HuH-7.5 (cell line): Measurements from ENCODE around the gene SLC35A3.
"Not testable (repeated sequence)": the region's sequence is repeated elsewhere in the genome, so short reads cannot be mapped to it uniquely, and the experiment has no call there.

Experiments
- DNase-seq: peaks from one replicate; pipeline ENCODE4 v3.0.0; 2011; ENCODE audit warnings: low spot score

The SLC35A3 gene

GRCh38 chr1:99969729-99970621 is at the start of gene SLC35A3:
SLC35A3 (plus strand) TSS chr1:99969996; CDS start chr1:99993555, 23,559 bp downstream.
- DNase-seq = peak; percentile 60

- DNase-seq = no peak
These were observed 35.0 kb upstream of the SLC35A3 start for GRCh38 chr1:99934801-99935200.

DNA sequence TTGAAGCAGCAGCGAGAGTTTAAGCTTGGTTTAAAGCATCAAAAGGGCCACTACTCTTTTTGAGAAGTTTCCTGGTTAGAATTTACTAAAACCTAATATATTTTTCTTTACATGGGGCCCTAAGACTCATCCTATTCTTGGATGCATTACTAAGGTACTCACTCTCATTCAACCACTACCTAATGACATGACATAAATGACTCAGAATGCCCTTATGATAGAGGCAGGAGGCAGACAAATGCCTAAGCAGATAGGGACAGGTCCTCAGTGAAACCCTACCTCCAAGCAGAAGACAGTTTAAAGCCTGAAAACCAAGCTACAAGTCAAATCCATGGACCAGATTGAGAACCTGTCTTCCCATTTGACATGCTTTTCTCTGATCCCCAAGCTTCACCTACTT is 34.3 kb upstream of the SLC35A3 start:
- DNase-seq = no peak

DNA sequence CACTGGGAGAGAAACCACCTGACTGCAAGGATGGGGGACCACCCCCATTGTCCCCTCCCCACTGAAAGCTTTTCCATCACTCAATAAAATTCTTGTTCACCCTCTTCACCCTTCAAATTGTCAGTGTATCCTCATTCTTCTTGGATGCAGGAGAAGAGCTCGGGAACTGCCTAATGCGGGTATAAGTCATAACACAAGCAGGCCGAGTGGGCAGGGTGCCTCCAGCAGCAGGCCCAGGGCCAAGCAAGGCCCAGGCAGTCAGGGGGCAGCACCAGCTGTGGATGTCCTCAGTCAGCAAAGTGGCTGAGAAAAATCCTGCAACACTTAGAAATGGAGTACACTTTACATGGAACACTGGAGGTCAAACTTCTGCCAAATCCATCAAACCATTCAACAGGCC is 33.7 kb upstream of the SLC35A3 start:
- DNase-seq = no peak

DNA sequence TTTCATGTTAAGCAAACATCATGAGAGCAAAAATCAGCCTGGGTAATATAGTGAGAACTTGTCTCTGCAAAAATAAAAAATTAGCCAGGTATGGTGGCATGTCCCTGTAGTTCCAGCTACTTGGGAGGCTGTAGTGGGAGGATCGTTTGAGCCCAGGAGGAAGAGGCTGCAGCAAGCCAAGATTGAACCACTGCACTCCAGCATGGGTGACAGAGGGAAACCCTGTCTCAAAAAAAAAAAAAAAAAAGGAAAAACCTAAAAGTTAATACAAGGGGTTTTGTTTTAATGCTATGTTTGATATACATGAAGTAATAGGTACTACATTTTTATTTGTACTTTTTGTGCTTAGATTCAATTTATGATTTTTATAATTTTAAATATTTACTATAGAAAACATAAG is 27.1 kb upstream of the SLC35A3 start:
- no peak for DNase-seq

DNA sequence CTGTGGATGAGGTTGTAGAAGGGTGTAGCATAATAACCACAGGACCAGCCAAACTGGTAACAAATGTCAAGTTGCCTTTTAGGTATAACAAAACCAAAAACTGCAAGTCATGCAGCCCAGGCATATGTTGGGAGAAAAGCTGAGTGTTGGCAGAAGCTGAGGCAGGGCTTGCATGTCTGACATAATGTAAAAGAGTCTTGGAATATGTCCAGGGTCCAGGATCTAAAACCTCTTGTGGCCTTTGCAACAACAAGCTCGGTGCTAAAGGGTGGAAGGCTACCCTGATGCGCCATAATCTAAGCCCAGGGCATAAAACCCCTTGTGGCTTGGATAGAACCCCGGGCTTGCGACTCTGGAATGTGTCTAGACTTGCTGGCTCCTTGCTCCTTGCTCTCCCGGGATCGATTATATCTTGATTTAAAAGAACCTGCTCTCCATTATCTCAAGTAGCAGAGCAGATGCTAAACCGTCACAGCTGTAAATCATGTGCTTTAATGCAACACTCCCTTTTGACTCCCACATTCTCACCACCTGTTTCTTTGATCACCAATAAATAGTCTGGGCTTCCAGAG is 26.5 kb upstream of the SLC35A3 start:
- DNase-seq = no peak

GRCh38 chr1:99944192-99944591 is 25.6 kb upstream of the SLC35A3 start:
- no peak for DNase-seq

DNA sequence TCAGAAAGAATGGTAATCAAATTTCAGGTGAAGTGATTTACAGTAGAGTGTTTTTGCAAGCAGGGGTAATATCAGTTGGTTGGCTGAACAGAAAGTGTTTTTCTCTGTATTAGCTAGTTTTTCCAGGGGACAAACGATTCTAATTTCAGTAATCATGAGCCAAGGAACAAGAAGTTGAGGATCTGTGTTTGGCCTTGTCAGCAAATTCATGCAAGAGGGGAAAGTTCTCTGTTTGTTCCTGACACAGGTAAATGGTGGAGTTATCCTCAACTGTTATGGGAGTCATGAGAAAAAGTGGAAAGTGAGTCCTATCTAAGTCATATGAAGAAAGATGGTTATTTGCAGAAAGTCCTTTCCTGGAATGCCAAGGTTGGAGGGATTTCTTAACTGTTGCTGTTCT is 24.6 kb upstream of the SLC35A3 start:
- DNase-seq = no peak

- DNase-seq = no peak
These were observed 19.3 kb upstream of the SLC35A3 start for GRCh38 chr1:99950486-99950885.

- no peak for DNase-seq
These were observed 17.3 kb upstream of the SLC35A3 start for GRCh38 chr1:99952522-99952921.

DNA sequence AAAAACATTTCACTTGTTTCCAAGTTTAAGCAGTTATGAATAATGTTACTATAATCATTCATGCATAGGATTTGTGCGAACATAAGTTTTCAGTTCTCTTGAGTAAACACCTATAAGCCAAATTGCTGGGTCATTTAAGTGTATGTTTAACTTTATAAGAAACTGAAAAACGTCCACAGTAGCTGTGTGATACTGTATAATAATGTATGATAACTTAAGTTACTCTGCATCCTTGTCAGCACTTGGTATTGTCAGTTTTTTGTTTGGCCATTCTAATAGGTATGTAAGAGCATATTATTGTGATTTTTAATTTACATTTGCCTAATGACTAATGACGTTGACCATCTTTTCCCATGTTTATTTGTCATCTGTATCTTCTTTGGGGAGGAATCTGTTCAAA is 14.4 kb upstream of the SLC35A3 start:
- DNase-seq = no peak

DNA sequence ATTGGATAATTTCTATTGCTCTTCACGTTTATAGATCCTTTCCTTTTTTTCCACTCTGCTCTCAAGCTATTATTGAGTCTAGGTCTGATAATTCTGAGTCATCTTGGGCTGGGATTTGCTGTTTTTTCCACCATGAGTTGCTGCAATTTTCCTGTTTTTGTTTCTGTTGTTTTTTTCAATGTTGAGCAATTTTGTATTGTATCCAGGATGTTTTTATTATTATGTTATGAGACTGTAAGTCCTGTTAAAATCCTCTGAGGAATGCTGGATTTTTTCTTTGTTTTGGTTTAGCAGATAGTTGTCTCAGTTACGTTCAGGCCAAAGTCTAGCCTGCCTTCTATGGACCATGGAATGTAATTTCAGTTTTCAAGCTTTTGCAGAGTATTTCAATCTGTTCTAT is 13.0 kb upstream of the SLC35A3 start:
- no peak for DNase-seq

GRCh38 chr1:99957818-99958217 is 12.0 kb upstream of the SLC35A3 start:
- DNase-seq = no peak

DNA sequence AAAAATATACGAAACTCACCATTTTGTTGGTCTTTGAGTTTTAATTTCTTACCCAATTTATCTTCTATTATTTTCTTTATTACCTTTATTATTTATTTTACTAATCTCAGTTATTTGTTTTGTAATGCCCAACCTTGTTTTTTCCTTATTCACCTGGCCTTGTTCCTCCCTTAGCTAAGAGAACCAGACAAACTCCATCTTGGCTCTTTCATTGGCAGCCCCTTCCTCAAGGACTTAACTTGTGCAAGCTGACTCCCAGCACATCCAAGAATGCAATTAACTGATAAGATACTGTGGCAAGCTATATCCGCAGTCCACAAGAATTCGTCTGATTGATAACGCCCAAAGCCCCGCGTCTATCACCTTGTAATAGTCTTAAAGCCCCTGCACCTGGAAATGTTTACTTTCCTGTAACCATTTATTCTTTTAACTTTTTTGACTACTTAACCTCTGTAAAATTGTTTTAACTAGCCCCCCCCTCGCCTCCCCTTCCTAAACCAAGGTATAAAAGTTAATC is 10.5 kb upstream of the SLC35A3 start:
- DNase-seq = not testable (repeated sequence)

DNA sequence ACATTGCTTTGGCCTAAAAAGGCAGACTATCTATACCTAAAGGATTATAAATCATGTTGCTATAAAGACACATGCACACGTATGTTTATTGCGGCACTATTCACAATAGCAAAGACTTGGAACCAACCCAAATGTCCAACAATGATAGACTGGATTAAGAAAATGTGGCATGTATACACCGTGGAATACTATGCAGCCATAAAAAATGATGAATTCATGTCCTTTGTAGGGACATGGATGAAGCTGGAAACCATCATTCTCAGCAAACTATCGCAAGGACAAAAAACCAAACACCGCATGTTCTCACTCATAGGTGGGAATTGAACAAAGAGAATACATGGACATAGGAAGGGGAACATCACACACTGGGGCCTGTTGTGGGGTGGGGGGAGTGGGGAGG is 9.5 kb upstream of the SLC35A3 start:
- not testable (repeated sequence) for DNase-seq

- no peak for DNase-seq
These were observed 6.6 kb upstream of the SLC35A3 start for GRCh38 chr1:99963041-99963795.

DNA sequence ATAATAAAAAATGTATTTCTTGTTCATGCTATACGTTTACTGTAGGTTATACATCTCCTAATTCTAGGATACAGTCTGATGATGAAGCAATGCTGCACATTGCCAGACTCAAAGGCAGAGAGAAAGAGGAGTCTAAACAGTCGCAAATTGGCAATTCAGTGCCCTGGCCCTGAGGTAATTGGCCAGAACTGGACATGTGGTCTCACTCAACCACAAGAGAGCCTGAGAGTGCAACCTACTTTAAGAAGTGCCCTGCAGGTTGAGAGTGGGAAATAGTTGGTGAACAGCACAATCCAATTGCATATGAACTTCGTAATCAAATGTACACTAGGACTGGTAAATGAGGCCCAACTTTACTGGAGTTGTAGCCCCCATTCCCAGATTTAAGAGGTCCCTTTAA is 5.0 kb upstream of the SLC35A3 start:
- no peak for DNase-seq

- DNase-seq = no peak
These were observed 4.0 kb upstream of the SLC35A3 start for GRCh38 chr1:99965646-99966375.

GRCh38 chr1:99968214-99968613 is 1.6 kb upstream of the SLC35A3 start:
- no peak for DNase-seq

GRCh38 chr1:99969260-99969728 is 502 bp upstream of the SLC35A3 start:
- DNase-seq = peak; percentile 9

DNA sequence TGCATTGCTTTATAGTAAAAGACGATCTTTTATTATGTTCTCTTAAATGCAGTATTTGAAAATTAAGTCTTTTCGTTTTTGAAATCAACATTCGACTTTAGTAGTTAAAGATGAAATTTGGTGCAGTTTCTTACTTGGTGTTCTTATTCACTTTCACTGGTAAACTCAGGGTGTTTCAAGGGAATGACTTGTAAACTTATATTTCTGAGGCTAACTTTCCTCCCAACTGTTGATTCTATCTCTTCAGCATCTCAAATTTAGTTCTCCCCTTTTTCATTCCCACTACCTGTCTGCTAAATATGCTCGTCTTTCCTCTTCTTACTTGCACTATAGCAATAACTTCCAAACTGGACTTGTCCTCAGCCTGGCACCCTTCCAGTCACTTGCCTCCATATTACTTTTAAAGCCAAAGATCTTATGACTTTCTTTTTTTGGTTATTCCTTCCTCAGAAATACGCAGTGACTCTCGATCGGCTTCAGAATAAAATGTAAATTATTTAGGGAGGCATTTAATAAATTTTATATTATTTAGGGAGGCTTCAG is 988 bp downstream of the SLC35A3 start:
- no peak for DNase-seq

- not testable (repeated sequence) for DNase-seq
These were observed 2.3 kb downstream of the SLC35A3 start for GRCh38 chr1:99972066-99972465.
